SK-N-SH treated with all-trans-retinoic acid at 6 μM for 48 hours (cell line): ENCODE results near the gene ACOT13.

Experiments used
- ARNTL ChIP-seq: fragments of 450-650 bp; formaldehyde crosslinking; IDR thresholded peaks from 2 replicates; pipeline ENCODE4 v1.5.0; 2020; ENCODE audit warnings: low read depth, mild to moderate bottlenecking, moderate library complexity, borderline replicate concordance
- ESRRG ChIP-seq: fragments of 250-450 bp; sonication (Bioruptor Pico); IDR thresholded peaks from 2 replicates; pipeline ENCODE4 v1.6.1; 2021; ENCODE audit warnings: mild to moderate bottlenecking
- GLIS3 ChIP-seq: fragments of 250-450 bp; sonication (Bioruptor Pico); IDR thresholded peaks from 2 replicates; pipeline ENCODE4 v1.5.0; 2020; ENCODE audit warnings: mild to moderate bottlenecking, moderate library complexity
- PPARA ChIP-seq: fragments of 250-450 bp; sonication (Bioruptor Pico); IDR thresholded peaks from 2 replicates; pipeline ENCODE4 v1.5.0; 2020; ENCODE audit warnings: mild to moderate bottlenecking, borderline replicate concordance
- RARB ChIP-seq: fragments of 250-450 bp; sonication (Bioruptor Pico); IDR thresholded peaks from 2 replicates; pipeline ENCODE4 v1.8.0; 2021; ENCODE audit warnings: mild to moderate bottlenecking, moderate library complexity
- ZFP3 ChIP-seq: fragments of 250-450 bp; sonication (Bioruptor Pico); IDR thresholded peaks from 2 replicates; pipeline ENCODE4 v1.5.0; 2020; ENCODE audit warnings: mild to moderate bottlenecking, moderate library complexity
- ZFP30 ChIP-seq: fragments of 450-650 bp; formaldehyde crosslinking; IDR thresholded peaks from 2 replicates; pipeline ENCODE4 v1.5.0; 2022; ENCODE audit warnings: mild to moderate bottlenecking, moderate library complexity
- ZNF70 ChIP-seq: fragments of 450-650 bp; formaldehyde crosslinking; IDR thresholded peaks from 2 replicates; pipeline ENCODE4 v1.5.0; 2020; ENCODE audit warnings: mild to moderate bottlenecking, moderate library complexity
- ZNF8 ChIP-seq: fragments of 450-650 bp; formaldehyde crosslinking; IDR thresholded peaks from 2 replicates; pipeline ENCODE4 v1.5.0; 2020; ENCODE audit warnings: mild to moderate bottlenecking, moderate library complexity
- TF ChIP-seq, protein P1 (sequence below): fragments of 250-450 bp; sonication (Bioruptor Pico); IDR thresholded peaks from 2 replicates; pipeline ENCODE4 v1.8.0; 2021; ENCODE audit warnings: low read depth, mild to moderate bottlenecking, moderate library complexity, borderline replicate concordance
- TF ChIP-seq, protein P2 (sequence below): fragments of 250-450 bp; sonication (Bioruptor Pico); IDR thresholded peaks from 2 replicates; pipeline ENCODE4 v1.5.0; 2020; ENCODE audit warnings: mild to moderate bottlenecking, moderate library complexity
- TF ChIP-seq, protein P3 (sequence below): fragments of 250-450 bp; sonication (Bioruptor Pico); IDR thresholded peaks from 2 replicates; pipeline ENCODE4 v1.8.0; 2020; ENCODE audit warnings: mild to moderate bottlenecking, moderate library complexity, borderline replicate concordance

DNA sequence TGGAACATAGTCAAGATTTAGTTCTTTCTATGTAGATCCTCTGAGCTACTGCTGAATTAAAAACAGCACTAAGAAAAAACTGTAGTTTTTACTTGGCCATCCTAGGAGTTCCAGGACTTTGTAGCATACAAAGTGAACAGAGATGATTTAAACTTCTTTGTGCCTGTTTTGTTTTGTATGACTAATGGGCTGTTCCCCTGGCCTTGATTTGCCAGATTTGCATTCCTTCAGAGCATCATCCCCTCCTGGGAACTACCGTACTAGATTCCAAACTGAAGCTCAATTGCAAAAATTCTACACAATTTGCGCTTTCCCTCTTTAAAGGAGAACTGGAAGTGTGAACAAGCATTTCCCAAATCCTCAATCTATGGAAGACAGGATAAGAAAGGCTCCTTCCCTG is 23.1 kb downstream of the ACOT13 start:
- TF ChIP-seq, protein P1, sequence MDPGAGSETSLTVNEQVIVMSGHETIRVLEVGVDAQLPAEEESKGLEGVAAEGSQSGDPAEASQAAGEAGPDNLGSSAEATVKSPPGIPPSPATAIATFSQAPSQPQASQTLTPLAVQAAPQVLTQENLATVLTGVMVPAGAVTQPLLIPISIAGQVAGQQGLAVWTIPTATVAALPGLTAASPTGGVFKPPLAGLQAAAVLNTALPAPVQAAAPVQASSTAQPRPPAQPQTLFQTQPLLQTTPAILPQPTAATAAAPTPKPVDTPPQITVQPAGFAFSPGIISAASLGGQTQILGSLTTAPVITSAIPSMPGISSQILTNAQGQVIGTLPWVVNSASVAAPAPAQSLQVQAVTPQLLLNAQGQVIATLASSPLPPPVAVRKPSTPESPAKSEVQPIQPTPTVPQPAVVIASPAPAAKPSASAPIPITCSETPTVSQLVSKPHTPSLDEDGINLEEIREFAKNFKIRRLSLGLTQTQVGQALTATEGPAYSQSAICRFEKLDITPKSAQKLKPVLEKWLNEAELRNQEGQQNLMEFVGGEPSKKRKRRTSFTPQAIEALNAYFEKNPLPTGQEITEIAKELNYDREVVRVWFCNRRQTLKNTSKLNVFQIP (CRISPR knock-in tag) = no peak
- TF ChIP-seq RARB (CRISPR knock-in tag) (no peak), ZFP3 (CRISPR knock-in tag) (no peak), ZFP30 (CRISPR knock-in tag) (no peak), PPARA (CRISPR knock-in tag) (no peak), ZNF70 (no peak), ZNF8 (CRISPR knock-in tag) (no peak), ARNTL (no peak), GLIS3 (no peak), ESRRG (CRISPR knock-in tag) (no peak)
- TF ChIP-seq, protein P2, sequence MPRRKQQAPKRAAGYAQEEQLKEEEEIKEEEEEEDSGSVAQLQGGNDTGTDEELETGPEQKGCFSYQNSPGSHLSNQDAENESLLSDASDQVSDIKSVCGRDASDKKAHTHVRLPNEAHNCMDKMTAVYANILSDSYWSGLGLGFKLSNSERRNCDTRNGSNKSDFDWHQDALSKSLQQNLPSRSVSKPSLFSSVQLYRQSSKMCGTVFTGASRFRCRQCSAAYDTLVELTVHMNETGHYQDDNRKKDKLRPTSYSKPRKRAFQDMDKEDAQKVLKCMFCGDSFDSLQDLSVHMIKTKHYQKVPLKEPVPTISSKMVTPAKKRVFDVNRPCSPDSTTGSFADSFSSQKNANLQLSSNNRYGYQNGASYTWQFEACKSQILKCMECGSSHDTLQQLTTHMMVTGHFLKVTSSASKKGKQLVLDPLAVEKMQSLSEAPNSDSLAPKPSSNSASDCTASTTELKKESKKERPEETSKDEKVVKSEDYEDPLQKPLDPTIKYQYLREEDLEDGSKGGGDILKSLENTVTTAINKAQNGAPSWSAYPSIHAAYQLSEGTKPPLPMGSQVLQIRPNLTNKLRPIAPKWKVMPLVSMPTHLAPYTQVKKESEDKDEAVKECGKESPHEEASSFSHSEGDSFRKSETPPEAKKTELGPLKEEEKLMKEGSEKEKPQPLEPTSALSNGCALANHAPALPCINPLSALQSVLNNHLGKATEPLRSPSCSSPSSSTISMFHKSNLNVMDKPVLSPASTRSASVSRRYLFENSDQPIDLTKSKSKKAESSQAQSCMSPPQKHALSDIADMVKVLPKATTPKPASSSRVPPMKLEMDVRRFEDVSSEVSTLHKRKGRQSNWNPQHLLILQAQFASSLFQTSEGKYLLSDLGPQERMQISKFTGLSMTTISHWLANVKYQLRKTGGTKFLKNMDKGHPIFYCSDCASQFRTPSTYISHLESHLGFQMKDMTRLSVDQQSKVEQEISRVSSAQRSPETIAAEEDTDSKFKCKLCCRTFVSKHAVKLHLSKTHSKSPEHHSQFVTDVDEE (CRISPR knock-in tag) = no peak
- TF ChIP-seq, protein P3, sequence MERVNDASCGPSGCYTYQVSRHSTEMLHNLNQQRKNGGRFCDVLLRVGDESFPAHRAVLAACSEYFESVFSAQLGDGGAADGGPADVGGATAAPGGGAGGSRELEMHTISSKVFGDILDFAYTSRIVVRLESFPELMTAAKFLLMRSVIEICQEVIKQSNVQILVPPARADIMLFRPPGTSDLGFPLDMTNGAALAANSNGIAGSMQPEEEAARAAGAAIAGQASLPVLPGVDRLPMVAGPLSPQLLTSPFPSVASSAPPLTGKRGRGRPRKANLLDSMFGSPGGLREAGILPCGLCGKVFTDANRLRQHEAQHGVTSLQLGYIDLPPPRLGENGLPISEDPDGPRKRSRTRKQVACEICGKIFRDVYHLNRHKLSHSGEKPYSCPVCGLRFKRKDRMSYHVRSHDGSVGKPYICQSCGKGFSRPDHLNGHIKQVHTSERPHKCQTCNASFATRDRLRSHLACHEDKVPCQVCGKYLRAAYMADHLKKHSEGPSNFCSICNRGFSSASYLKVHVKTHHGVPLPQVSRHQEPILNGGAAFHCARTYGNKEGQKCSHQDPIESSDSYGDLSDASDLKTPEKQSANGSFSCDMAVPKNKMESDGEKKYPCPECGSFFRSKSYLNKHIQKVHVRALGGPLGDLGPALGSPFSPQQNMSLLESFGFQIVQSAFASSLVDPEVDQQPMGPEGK (CRISPR knock-in tag) = no peak
